ENCODE measurements around the gene SIGLEC15.

DNA sequence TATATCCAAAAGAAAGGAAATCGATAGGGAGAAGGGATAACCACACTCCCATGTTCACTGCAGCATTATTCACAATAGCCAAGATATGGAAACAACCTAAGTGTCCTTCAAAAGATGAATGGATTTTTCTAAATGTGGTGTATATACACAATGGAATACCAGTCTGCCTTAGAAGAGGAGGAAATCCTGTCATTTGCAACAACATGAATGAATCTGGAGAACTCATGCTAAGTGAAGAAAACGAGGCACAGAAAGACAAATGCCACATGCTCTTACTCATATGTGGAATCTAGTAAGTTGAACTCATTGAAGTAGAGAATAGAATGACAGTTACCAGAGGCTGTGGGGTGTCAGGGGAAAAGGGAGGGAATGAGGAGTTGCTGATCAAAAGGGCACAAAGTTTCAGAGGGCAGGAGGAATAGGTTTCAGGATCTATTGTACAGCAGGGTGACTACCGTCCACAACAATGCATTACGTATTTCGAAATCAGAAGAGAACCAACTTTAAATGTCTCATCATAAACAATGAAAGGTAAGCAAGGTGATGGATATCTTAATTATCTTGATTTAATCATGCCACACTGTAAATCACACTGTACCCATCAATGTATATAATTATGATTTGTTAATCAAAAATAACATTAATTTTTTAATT is 46.1 kb downstream of the SIGLEC15 start:
- TF ChIP-seq, protein P1, sequence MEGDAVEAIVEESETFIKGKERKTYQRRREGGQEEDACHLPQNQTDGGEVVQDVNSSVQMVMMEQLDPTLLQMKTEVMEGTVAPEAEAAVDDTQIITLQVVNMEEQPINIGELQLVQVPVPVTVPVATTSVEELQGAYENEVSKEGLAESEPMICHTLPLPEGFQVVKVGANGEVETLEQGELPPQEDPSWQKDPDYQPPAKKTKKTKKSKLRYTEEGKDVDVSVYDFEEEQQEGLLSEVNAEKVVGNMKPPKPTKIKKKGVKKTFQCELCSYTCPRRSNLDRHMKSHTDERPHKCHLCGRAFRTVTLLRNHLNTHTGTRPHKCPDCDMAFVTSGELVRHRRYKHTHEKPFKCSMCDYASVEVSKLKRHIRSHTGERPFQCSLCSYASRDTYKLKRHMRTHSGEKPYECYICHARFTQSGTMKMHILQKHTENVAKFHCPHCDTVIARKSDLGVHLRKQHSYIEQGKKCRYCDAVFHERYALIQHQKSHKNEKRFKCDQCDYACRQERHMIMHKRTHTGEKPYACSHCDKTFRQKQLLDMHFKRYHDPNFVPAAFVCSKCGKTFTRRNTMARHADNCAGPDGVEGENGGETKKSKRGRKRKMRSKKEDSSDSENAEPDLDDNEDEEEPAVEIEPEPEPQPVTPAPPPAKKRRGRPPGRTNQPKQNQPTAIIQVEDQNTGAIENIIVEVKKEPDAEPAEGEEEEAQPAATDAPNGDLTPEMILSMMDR (IDR thresholded peaks at IDR 0.05; ENCODE audit: insufficient read depth, low read length, poor library complexity, severe bottlenecking): no peak
- TF ChIP-seq EZH2phosphoT487 (conservative IDR thresholded peaks at IDR 0.05; ENCODE audit: low read length): no peak

Data from SU-DHL-6 (cell line).